Upper lobe of right lung (tissue), 1 donor: ENCODE measurements around the gene SLC30A1. TPM values are rescaled to one million over a fixed set of nuclear protein-coding genes. Genes with fewer than 3 reads are reported as not detected.

Source experiments
- ATAC-seq: fragments of 200-7000 bp; cut with Tn5 transposase; one replicate; pipeline ENCODE4 v1.9.1; 2020; ENCODE audit warnings: mild to moderate bottlenecking, moderate library complexity
- DNase-seq: peaks from one replicate; pipeline ENCODE4 v3.0.0-alpha.2; 2020
- H3K27ac ChIP-seq: fragments of 200-600 bp; one replicate; pipeline ENCODE4 v1.8.0; 2022
- H3K27me3 ChIP-seq: fragments of 200-600 bp; one replicate; pipeline ENCODE4 v1.8.0; 2022; ENCODE audit warnings: mild to moderate bottlenecking
- H3K36me3 ChIP-seq: fragments of 200-600 bp; one replicate; pipeline ENCODE4 v1.8.0; 2022
- H3K4me1 ChIP-seq: fragments of 200-600 bp; one replicate; pipeline ENCODE4 v1.8.0; 2022
- H3K4me3 ChIP-seq: fragments of 200-600 bp; one replicate; pipeline ENCODE4 v1.8.0; 2022; ENCODE audit warnings: mild to moderate bottlenecking
- H3K9me3 ChIP-seq: fragments of 200-600 bp; one replicate; pipeline ENCODE4 v1.8.0; 2022
- CTCF ChIP-seq: fragments of 200-600 bp; IDR thresholded peaks from one replicate; pipeline ENCODE4 v1.8.0; 2022; ENCODE audit warnings: antibody characterized with exemption
- intact Hi-C: fragments of 100-400 bp; cut with DNase I; formaldehyde crosslinking; loops from one replicate; pipeline ENCODE4 v1.11.0; 2022
- total RNA-seq: library from RNA; stranded (reverse); fragmentation: NEBNext Ultra II Directional; extraction: Animal tissue kit (Norgen Biotek cat#: 25700); gene quantifications from one replicate; pipeline ENCODE4 v1.2.1, GENCODE V29; 2021
- donor health status: DM: no; HTN: yes; CAD: no; lungs with severe emphysema.

Gene SLC30A1
- total RNA-seq, 1 donor from 2014 or later = 15.6 TPM

- no peak overlapping the region for H3K27ac ChIP-seq
- no peaks in the 10 kb centered on the region for H3K9me3 ChIP-seq
- H3K27me3 ChIP-seq = no peaks in the 10 kb centered on the region
- intact Hi-C loops = no loop called here
- ATAC-seq (no peak), DNase-seq (no peak)
- no peaks in the 10 kb centered on the region for H3K4me1 ChIP-seq
- TF ChIP-seq CTCF = no peak
- no peak overlapping the region for H3K4me3 ChIP-seq
- H3K36me3 ChIP-seq = no peaks in the 10 kb centered on the region
Observed at GRCh38 chr1:211537253-211537652, 41.7 kb downstream of the SLC30A1 start.

GRCh38 chr1:211536606-211537005 is 42.4 kb downstream of the SLC30A1 start:
- no peak for ATAC-seq
- no peak for TF ChIP-seq CTCF
- H3K4me3 ChIP-seq = no peak overlapping the region
- no peak for DNase-seq
- intact Hi-C loops = no loop called here
- H3K36me3 ChIP-seq = no peaks in the 10 kb centered on the region
- no peaks in the 10 kb centered on the region for H3K4me1 ChIP-seq
- H3K27me3 ChIP-seq = no peaks in the 10 kb centered on the region
- no peaks in the 10 kb centered on the region for H3K9me3 ChIP-seq
- H3K27ac ChIP-seq = no peak overlapping the region

GRCh38 chr1:211535346-211535745 is 43.6 kb downstream of the SLC30A1 start:
- Histone ChIP-seq H3K4me1 (no peaks in the 10 kb centered on the region), H3K9me3 (no peaks in the 10 kb centered on the region), H3K27me3 (no peaks in the 10 kb centered on the region), H3K27ac (no peak overlapping the region), H3K4me3 (no peak overlapping the region), H3K36me3 (no peaks in the 10 kb centered on the region)
- intact Hi-C loops = no loop called here
- TF ChIP-seq CTCF = no peak
- no peak for DNase-seq
- no peak for ATAC-seq

GRCh38 chr1:211534545-211535291 is 44.2 kb downstream of the SLC30A1 start:
- H3K36me3 ChIP-seq = no peaks in the 10 kb centered on the region
- DNase-seq = no peak
- intact Hi-C loops = no loop called here
- H3K4me3 ChIP-seq = no peak overlapping the region
- no peaks in the 10 kb centered on the region for H3K27me3 ChIP-seq
- no peaks in the 10 kb centered on the region for H3K9me3 ChIP-seq
- no peak for TF ChIP-seq CTCF
- no peaks in the 10 kb centered on the region for H3K4me1 ChIP-seq
- H3K27ac ChIP-seq = no peak overlapping the region
- no peak for ATAC-seq

- ATAC-seq (no peak), DNase-seq (no peak)
- no peaks in the 10 kb centered on the region for H3K36me3 ChIP-seq
- H3K4me3 ChIP-seq = no peak overlapping the region
- no peaks in the 10 kb centered on the region for H3K4me1 ChIP-seq
- intact Hi-C loops = no loop called here
- no peak for TF ChIP-seq CTCF
- no peaks in the 10 kb centered on the region for H3K9me3 ChIP-seq
- H3K27me3 ChIP-seq = no peaks in the 10 kb centered on the region
- no peak overlapping the region for H3K27ac ChIP-seq
Observed at GRCh38 chr1:211532088-211532444, 46.9 kb downstream of the SLC30A1 start.
